HepG2 (cell line): ENCODE measurements around the gene TNFRSF6B. TPM values are rescaled to one million over a fixed set of nuclear protein-coding genes. Genes with fewer than 3 reads are reported as not detected.

ENCODE experiments used
- AGO1 ChIP-seq: fragments of 200-400 bp; formaldehyde crosslinking; IDR thresholded peaks from 2 replicates; pipeline ENCODE4 v1.6.1; 2017; ENCODE audit warnings: mild to moderate bottlenecking, low read depth, low read length, moderate library complexity; ENCODE audit not compliant: poor library complexity, severe bottlenecking
- ATF7-NPFF ChIP-seq: sonication (generic); formaldehyde crosslinking; IDR thresholded peaks from 2 replicates; pipeline ENCODE4 v1.8.1; 2023; ENCODE audit warnings: mild to moderate bottlenecking, low read depth, missing genetic modification reagents, moderate library complexity
- HNRNPLL ChIP-seq: fragments of 200-400 bp; formaldehyde crosslinking; IDR thresholded peaks from 2 replicates; pipeline ENCODE4 v1.6.1; 2017; ENCODE audit warnings: mild to moderate bottlenecking, low read depth, low read length; ENCODE audit not compliant: poor library complexity, severe bottlenecking
- NR1H2 ChIP-seq: sonication (generic); formaldehyde crosslinking; IDR thresholded peaks from 2 replicates; pipeline ENCODE4 v1.8.1; 2022; ENCODE audit warnings: low read depth, missing genetic modification reagents, borderline replicate concordance
- NR2F2 ChIP-seq: IDR thresholded peaks from 2 replicates; pipeline ENCODE4 v1.6.1; 2012; ENCODE audit warnings: low read depth, inconsistent platforms, borderline replicate concordance
- PCBP2 ChIP-seq: fragments of 200-400 bp; formaldehyde crosslinking; optimal IDR thresholded peaks from 2 replicates; pipeline ENCODE3; 2018; ENCODE audit warnings: low read length, low read depth; ENCODE audit not compliant: poor library complexity, severe bottlenecking
- RBAK ChIP-seq: sonication (generic); formaldehyde crosslinking; IDR thresholded peaks from 2 replicates; pipeline ENCODE4 v1.5.1; 2020; ENCODE audit warnings: mild to moderate bottlenecking, missing genetic modification reagents
- SETDB1 ChIP-seq: sonication (generic); formaldehyde crosslinking; IDR thresholded peaks from 2 replicates; pipeline ENCODE4 v1.5.1; 2020; ENCODE audit warnings: missing genetic modification reagents, mild to moderate bottlenecking, borderline replicate concordance
- SKI ChIP-seq: fragments of 450-650 bp; IDR thresholded peaks from one replicate; pipeline ENCODE4 v1.6.1; 2018; ENCODE audit warnings: mild to moderate bottlenecking; ENCODE audit not compliant: partially characterized antibody
- ZNF749 ChIP-seq: sonication (generic); formaldehyde crosslinking; IDR thresholded peaks from 2 replicates; pipeline ENCODE4 v1.8.0; 2022; ENCODE audit warnings: mild to moderate bottlenecking, missing genetic modification reagents, moderate library complexity, borderline replicate concordance
- ZNF891 ChIP-seq: sonication (generic); formaldehyde crosslinking; IDR thresholded peaks from 2 replicates; pipeline ENCODE4 v1.5.0; 2020; ENCODE audit warnings: mild to moderate bottlenecking, missing genetic modification reagents
- ZSCAN20 ChIP-seq: sonication (generic); formaldehyde crosslinking; IDR thresholded peaks from 2 replicates; pipeline ENCODE4 v1.4.0; 2020; ENCODE audit warnings: missing genetic modification reagents, mild to moderate bottlenecking, borderline replicate concordance
- polyA plus RNA-seq, 8 experiments: library from polyadenylated mRNA; depleted of rRNA in 3 of 8; stranded (reverse) in 7 of 8; unstranded in 1 of 8; fragments of >200 nt; fragmentation: Illumina TruSeq in 4 of 8; extraction: Trizol in 4 of 8; gene quantifications; 2 replicates each; pipeline versions ENCODE4 v1.2.1 to v1.2.3, GENCODE V29; 2011 to 2016; ENCODE audit warnings: low read depth in 4 of 8, missing spikeins in 1 of 8, mixed read lengths in 1 of 8; ENCODE audit not compliant: insufficient read depth in 1 of 8
- total RNA-seq, 5 experiments: library from RNA; depleted of rRNA; stranded (reverse); fragments of >200 nt; fragmentation: Illumina TruSeq; extraction: Trizol; gene quantifications; 2 replicates each; pipeline ENCODE4 v1.2.3, GENCODE V29; 2016; ENCODE audit warnings: low read depth in 1 of 5
- TF ChIP-seq, protein P1 (sequence below): sonication (generic); formaldehyde crosslinking; IDR thresholded peaks from 2 replicates; pipeline ENCODE4 v1.9.0; 2022; ENCODE audit warnings: low read depth, missing genetic modification reagents
- TF ChIP-seq, protein P2 (sequence below): sonication (generic); formaldehyde crosslinking; IDR thresholded peaks from 2 replicates; pipeline ENCODE4 v1.4.0; 2020; ENCODE audit warnings: missing genetic modification reagents
- TF ChIP-seq, protein P3 (sequence below): sonication (generic); formaldehyde crosslinking; IDR thresholded peaks from 2 replicates; pipeline ENCODE4 v1.4.0; 2020; ENCODE audit warnings: missing genetic modification reagents, borderline replicate concordance
- TF ChIP-seq, protein P4 (sequence below): sonication (generic); formaldehyde crosslinking; IDR thresholded peaks from 2 replicates; pipeline ENCODE4 v1.8.1; 2022; ENCODE audit warnings: mild to moderate bottlenecking, missing genetic modification reagents
- TF ChIP-seq, protein P5 (sequence below): sonication (generic); formaldehyde crosslinking; IDR thresholded peaks from 2 replicates; pipeline ENCODE4 v1.5.0; 2020; ENCODE audit warnings: missing genetic modification reagents, mild to moderate bottlenecking, borderline replicate concordance

Gene TNFRSF6B
- total and polyA plus RNA-seq, 2 of the 13 experiments (the other 11 are each of a cell fraction or from before 2014, with no cell fraction given) = 0.24 TPM; not detected in 1

DNA sequence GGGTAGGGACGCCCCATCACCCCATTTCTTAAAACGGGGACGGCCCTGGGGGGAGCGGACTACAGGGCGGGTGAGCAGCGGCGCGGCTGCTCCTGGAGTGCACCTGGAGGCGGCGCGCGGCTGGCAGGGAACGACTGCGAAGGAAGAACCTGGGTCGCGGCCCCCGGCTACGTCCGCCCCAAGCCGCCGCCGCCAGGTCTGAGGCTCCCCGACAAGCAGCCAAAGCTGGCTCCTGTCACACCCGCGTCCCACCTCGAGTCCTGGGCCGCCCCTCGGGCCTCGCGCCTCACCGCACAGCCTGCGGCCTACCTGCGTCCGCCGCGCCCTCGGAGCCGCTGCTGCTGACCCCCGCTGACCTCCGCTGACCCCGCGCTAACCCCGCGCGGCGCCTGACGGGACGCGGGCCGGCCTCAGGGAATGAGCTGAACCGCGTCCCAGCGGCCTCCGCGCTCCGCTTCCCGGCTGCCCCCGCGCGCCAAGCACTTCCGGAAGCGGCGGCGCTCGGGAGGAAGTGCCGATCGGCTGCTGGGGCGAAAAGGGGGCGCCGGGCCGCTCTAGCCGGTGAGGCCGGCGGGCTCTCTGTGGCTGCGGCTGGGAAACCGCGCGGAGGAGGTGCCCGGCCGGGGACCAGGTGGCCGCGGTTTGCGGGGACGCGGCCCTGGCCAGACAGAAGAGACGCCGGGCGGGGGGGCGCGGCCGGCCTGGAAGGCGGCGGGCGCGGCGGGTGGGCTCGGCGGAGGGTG, 11.3 kb downstream of the TNFRSF6B start, which contains the start of the genes ARFRP1 and ZGPAT (continued):
- TF ChIP-seq ZSCAN20 (CRISPR knock-in tag) (peak; percentile 95), PCBP2 (no peak), NR2F2 (peak; percentile 93), NR1H2 (CRISPR knock-in tag) (peak; percentile 93), SKI (peak; percentile 94), AGO1 (peak; percentile 41), SETDB1 (CRISPR knock-in tag) (no peak), ZNF749 (peak; percentile 80; the same call in 1 of the 2 replicates), HNRNPLL (peak; percentile 72), ATF7-NPFF (CRISPR knock-in tag) (peak; percentile 96), ZNF891 (CRISPR knock-in tag) (peak; percentile 96), RBAK (no peak)
- TF ChIP-seq, protein P1, sequence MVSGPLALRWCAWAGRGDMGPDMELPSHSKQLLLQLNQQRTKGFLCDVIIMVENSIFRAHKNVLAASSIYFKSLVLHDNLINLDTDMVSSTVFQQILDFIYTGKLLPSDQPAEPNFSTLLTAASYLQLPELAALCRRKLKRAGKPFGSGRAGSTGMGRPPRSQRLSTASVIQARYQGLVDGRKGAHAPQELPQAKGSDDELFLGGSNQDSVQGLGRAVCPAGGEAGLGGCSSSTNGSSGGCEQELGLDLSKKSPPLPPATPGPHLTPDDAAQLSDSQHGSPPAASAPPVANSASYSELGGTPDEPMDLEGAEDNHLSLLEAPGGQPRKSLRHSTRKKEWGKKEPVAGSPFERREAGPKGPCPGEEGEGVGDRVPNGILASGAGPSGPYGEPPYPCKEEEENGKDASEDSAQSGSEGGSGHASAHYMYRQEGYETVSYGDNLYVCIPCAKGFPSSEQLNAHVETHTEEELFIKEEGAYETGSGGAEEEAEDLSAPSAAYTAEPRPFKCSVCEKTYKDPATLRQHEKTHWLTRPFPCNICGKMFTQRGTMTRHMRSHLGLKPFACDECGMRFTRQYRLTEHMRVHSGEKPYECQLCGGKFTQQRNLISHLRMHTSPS = 0 out of 2 replicates have a peak, but pooled peaks have one; percentile 52
- TF ChIP-seq, protein P2, sequence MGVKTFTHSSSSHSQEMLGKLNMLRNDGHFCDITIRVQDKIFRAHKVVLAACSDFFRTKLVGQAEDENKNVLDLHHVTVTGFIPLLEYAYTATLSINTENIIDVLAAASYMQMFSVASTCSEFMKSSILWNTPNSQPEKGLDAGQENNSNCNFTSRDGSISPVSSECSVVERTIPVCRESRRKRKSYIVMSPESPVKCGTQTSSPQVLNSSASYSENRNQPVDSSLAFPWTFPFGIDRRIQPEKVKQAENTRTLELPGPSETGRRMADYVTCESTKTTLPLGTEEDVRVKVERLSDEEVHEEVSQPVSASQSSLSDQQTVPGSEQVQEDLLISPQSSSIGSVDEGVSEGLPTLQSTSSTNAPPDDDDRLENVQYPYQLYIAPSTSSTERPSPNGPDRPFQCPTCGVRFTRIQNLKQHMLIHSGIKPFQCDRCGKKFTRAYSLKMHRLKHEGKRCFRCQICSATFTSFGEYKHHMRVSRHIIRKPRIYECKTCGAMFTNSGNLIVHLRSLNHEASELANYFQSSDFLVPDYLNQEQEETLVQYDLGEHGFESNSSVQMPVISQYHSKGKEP (CRISPR knock-in tag) = peak; percentile 68; the same call in 1 of the 2 replicates
- TF ChIP-seq, protein P3, sequence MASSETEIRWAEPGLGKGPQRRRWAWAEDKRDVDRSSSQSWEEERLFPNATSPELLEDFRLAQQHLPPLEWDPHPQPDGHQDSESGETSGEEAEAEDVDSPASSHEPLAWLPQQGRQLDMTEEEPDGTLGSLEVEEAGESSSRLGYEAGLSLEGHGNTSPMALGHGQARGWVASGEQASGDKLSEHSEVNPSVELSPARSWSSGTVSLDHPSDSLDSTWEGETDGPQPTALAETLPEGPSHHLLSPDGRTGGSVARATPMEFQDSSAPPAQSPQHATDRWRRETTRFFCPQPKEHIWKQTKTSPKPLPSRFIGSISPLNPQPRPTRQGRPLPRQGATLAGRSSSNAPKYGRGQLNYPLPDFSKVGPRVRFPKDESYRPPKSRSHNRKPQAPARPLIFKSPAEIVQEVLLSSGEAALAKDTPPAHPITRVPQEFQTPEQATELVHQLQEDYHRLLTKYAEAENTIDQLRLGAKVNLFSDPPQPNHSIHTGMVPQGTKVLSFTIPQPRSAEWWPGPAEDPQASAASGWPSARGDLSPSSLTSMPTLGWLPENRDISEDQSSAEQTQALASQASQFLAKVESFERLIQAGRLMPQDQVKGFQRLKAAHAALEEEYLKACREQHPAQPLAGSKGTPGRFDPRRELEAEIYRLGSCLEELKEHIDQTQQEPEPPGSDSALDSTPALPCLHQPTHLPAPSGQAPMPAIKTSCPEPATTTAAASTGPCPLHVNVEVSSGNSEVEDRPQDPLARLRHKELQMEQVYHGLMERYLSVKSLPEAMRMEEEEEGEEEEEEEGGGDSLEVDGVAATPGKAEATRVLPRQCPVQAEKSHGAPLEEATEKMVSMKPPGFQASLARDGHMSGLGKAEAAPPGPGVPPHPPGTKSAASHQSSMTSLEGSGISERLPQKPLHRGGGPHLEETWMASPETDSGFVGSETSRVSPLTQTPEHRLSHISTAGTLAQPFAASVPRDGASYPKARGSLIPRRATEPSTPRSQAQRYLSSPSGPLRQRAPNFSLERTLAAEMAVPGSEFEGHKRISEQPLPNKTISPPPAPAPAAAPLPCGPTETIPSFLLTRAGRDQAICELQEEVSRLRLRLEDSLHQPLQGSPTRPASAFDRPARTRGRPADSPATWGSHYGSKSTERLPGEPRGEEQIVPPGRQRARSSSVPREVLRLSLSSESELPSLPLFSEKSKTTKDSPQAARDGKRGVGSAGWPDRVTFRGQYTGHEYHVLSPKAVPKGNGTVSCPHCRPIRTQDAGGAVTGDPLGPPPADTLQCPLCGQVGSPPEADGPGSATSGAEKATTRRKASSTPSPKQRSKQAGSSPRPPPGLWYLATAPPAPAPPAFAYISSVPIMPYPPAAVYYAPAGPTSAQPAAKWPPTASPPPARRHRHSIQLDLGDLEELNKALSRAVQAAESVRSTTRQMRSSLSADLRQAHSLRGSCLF (CRISPR knock-in tag) = no peak
- TF ChIP-seq, protein P4, sequence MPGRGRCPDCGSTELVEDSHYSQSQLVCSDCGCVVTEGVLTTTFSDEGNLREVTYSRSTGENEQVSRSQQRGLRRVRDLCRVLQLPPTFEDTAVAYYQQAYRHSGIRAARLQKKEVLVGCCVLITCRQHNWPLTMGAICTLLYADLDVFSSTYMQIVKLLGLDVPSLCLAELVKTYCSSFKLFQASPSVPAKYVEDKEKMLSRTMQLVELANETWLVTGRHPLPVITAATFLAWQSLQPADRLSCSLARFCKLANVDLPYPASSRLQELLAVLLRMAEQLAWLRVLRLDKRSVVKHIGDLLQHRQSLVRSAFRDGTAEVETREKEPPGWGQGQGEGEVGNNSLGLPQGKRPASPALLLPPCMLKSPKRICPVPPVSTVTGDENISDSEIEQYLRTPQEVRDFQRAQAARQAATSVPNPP (CRISPR knock-in tag) = peak; percentile 98
- TF ChIP-seq, protein P5, sequence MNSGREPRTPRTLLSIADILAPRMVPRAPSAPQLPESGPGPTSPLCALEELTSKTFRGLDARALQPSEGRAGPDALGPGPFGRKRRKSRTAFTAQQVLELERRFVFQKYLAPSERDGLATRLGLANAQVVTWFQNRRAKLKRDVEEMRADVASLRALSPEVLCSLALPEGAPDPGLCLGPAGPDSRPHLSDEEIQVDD (CRISPR knock-in tag) = peak; percentile 97
